ENCODE data around the gene TGM5.

Gene TGM5

GRCh38 chr15:43185157-43186002, 81.3 kb downstream of the TGM5 start, which contains the start of gene CCNDBP1:
Gene CCNDBP1, plus strand, starts transcription at chr15:43185403. Its CDS starts 96 bp downstream, at chr15:43185499.
- peak within 1 kb of the TSS; percentile 89 for H3K4me3 ChIP-seq (ENCODE audit: low read depth, low read length)
- peak; percentile 97 for DNase-seq (ENCODE audit: low read depth)
- TF ChIP-seq POLR2A (IDR thresholded peaks at IDR 0.05; ENCODE audit: extremely low read depth, insufficient read length) (peak; percentile 84), MYC (IDR thresholded peaks at IDR 0.05; ENCODE audit: low read depth, low read length) (peak; percentile 94), CTCF (IDR thresholded peaks at IDR 0.05; ENCODE audit: low read depth, low read length) (peak; percentile 25), MAX (IDR thresholded peaks at IDR 0.05; ENCODE audit: low read depth, low read length) (peak; percentile 94)

GRCh38 chr15:43184407-43185124, 82.2 kb downstream of the TGM5 start:
- H3K4me3 ChIP-seq (ENCODE audit: low read depth, low read length) = peak overlapping the region; percentile 36

GRCh38 chr15:43183270-43183669, 83.5 kb downstream of the TGM5 start:
- TF ChIP-seq CTCF (IDR thresholded peaks at IDR 0.05; ENCODE audit: low read depth, low read length) (no peak), MAX (IDR thresholded peaks at IDR 0.05; ENCODE audit: low read depth, low read length) (no peak), MYC (IDR thresholded peaks at IDR 0.05; ENCODE audit: low read depth, low read length) (no peak), POLR2A (IDR thresholded peaks at IDR 0.05; ENCODE audit: extremely low read depth, insufficient read length) (no peak)
- no peak for DNase-seq (ENCODE audit: low read depth)
- no peak overlapping the region for H3K4me3 ChIP-seq (ENCODE audit: low read depth, low read length)

More at GRCh38 chr15:43184407-43185124, 82.2 kb downstream of the TGM5 start:
- DNase-seq (ENCODE audit: low read depth) = no peak
- no peak for TF ChIP-seq MYC (IDR thresholded peaks at IDR 0.05; ENCODE audit: low read depth, low read length)
- no peak for TF ChIP-seq MAX (IDR thresholded peaks at IDR 0.05; ENCODE audit: low read depth, low read length)
- TF ChIP-seq POLR2A (IDR thresholded peaks at IDR 0.05; ENCODE audit: extremely low read depth, insufficient read length) = no peak
- TF ChIP-seq CTCF (IDR thresholded peaks at IDR 0.05; ENCODE audit: low read depth, low read length) = no peak
